ENCODE data around the gene TBX1. TPM values are rescaled to one million over a fixed set of nuclear protein-coding genes. Genes with fewer than 3 reads are reported as not detected.
A peak's percentile ranks its signal among the peaks of the same experiment; 100 is the strongest.

TBX1 gene
- polyA plus RNA-seq, 1 donor from 2014 or later, result not detected

DNA sequence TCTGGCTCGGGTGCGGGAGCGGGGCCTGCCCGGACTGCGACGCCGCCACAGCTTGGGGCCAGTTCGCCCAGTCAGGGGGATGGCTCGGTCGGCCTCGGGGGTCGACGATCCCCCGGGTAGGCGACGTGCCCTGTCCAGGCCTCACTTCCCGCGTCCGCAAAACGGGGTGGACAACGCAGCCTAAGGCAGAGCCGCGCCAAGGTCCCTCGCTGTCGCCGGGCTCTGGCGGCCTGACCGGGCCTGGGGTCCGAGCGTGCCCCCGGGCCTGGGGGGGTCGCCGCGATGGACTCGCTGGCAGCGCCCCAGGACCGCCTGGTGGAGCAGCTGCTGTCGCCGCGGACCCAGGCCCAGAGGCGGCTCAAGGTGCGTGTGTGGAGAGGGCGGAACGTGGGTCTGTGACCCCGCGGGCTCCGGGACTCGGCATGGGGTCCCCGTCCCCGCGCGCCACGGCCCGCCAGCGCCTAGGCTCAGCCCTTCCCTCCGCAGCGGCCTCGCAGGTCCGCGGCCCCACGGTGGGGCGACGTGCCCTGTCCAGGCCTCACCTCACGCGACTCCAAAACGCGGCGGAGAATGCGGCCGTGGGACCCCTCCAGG, 42.0 kb upstream of the TBX1 start:
- peaks cover 14% of the 10 kb centered on the region for H3K36me3 ChIP-seq (ENCODE audit: insufficient read depth, low read length)
- no peaks in the 10 kb centered on the region for H3K9me3 ChIP-seq (ENCODE audit: low read length)
- H3K27me3 ChIP-seq (ENCODE audit: insufficient read depth, low read depth, low read length), result peaks cover 59% of the 10 kb centered on the region
- TF ChIP-seq MXI1 (conservative IDR thresholded peaks at IDR 0.05; ENCODE audit: poor library complexity, severe bottlenecking), result no peak
- no peak for TF ChIP-seq TAF1 (IDR thresholded peaks at IDR 0.05; ENCODE audit: low read depth)
- TF ChIP-seq EZH2 (IDR thresholded peaks at IDR 0.05; ENCODE audit: borderline replicate concordance, insufficient read depth, low read length, poor library complexity, severe bottlenecking), result no peak
- no peak for TF ChIP-seq POLR2AphosphoS5 (IDR thresholded peaks at IDR 0.05)
- no peak for TF ChIP-seq RAD21 (conservative IDR thresholded peaks at IDR 0.05)
- TF ChIP-seq SMC3 (conservative IDR thresholded peaks at IDR 0.05; ENCODE audit: poor library complexity), result no peak
- no peak for TF ChIP-seq CTCF (IDR thresholded peaks at IDR 0.05; ENCODE audit: poor library complexity, severe bottlenecking)
- no peak overlapping the region for H3K27ac ChIP-seq (ENCODE audit: low read length)
- H3K4me3 ChIP-seq (ENCODE audit: low read length), result peak overlapping the region; percentile 99
- no peaks in the 10 kb centered on the region for H3K9me2 ChIP-seq (ENCODE audit: insufficient read depth, low read length)
- H3K9ac ChIP-seq (ENCODE audit: low read length), result peak overlapping the region; percentile 29
- H3K4me2 ChIP-seq (ENCODE audit: low read length), result no peak overlapping the region
- H4K20me1 ChIP-seq (ENCODE audit: insufficient read depth), result peaks cover 47% of the 10 kb centered on the region
- peaks cover 8% of the 10 kb centered on the region for H3K79me2 ChIP-seq (replicated peaks; ENCODE audit: insufficient read depth, low read length)
- H2AFZ ChIP-seq (ENCODE audit: low read depth, low read length), result no peak overlapping the region
- no peaks in the 10 kb centered on the region for H3F3A ChIP-seq (ENCODE audit: insufficient read depth, low read length, poor library complexity, severe bottlenecking)

DNA sequence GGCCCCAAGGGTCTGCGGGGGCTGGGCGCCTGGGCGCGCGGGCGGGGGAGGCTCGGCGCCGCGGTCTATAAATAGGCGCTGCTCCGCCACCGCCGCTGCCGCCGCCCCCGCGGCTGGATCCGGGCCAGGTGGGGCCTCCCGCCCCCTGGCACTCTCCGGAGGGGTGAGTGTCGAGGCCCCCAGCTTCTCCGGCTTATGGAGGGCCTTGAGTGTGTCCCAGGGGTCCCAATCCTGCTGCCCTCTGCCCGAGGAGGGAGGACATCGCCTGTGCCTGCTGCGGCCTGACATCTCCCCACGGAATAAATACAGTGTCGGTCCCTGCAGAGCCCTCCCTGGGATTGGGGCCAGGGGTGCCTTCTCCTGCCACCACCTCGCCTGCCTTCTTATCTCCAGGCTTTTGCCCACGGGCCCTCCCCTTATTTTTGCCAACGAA, 41.5 kb upstream of the TBX1 start:
- Histone ChIP-seq H3K4me3 (ENCODE audit: low read length) (peak overlapping the region; percentile 99), H3K27me3 (ENCODE audit: insufficient read depth, low read depth, low read length) (peaks cover 62% of the 10 kb centered on the region), H2AFZ (ENCODE audit: low read depth, low read length) (no peak overlapping the region), H3K4me2 (ENCODE audit: low read length) (no peak overlapping the region), H3K79me2 (replicated peaks; ENCODE audit: insufficient read depth, low read length) (peaks cover 8% of the 10 kb centered on the region), H3K36me3 (ENCODE audit: insufficient read depth, low read length) (peaks cover 14% of the 10 kb centered on the region), H4K20me1 (ENCODE audit: insufficient read depth) (peaks cover 50% of the 10 kb centered on the region), H3K9me3 (ENCODE audit: low read length) (no peaks in the 10 kb centered on the region), H3K9ac (ENCODE audit: low read length) (no peak overlapping the region), H3K27ac (ENCODE audit: low read length) (no peak overlapping the region), H3F3A (ENCODE audit: insufficient read depth, low read length, poor library complexity, severe bottlenecking) (no peaks in the 10 kb centered on the region), H3K9me2 (ENCODE audit: insufficient read depth, low read length) (no peaks in the 10 kb centered on the region)
- TF ChIP-seq POLR2AphosphoS5 (IDR thresholded peaks at IDR 0.05), result no peak
- TF ChIP-seq, protein P1, sequence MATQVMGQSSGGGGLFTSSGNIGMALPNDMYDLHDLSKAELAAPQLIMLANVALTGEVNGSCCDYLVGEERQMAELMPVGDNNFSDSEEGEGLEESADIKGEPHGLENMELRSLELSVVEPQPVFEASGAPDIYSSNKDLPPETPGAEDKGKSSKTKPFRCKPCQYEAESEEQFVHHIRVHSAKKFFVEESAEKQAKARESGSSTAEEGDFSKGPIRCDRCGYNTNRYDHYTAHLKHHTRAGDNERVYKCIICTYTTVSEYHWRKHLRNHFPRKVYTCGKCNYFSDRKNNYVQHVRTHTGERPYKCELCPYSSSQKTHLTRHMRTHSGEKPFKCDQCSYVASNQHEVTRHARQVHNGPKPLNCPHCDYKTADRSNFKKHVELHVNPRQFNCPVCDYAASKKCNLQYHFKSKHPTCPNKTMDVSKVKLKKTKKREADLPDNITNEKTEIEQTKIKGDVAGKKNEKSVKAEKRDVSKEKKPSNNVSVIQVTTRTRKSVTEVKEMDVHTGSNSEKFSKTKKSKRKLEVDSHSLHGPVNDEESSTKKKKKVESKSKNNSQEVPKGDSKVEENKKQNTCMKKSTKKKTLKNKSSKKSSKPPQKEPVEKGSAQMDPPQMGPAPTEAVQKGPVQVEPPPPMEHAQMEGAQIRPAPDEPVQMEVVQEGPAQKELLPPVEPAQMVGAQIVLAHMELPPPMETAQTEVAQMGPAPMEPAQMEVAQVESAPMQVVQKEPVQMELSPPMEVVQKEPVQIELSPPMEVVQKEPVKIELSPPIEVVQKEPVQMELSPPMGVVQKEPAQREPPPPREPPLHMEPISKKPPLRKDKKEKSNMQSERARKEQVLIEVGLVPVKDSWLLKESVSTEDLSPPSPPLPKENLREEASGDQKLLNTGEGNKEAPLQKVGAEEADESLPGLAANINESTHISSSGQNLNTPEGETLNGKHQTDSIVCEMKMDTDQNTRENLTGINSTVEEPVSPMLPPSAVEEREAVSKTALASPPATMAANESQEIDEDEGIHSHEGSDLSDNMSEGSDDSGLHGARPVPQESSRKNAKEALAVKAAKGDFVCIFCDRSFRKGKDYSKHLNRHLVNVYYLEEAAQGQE (IDR thresholded peaks at IDR 0.05; ENCODE audit: borderline replicate concordance), result no peak
- no peak for TF ChIP-seq CTCF (IDR thresholded peaks at IDR 0.05; ENCODE audit: poor library complexity, severe bottlenecking)
- TF ChIP-seq SMC3 (conservative IDR thresholded peaks at IDR 0.05; ENCODE audit: poor library complexity), result no peak
- no peak for TF ChIP-seq TAF1 (IDR thresholded peaks at IDR 0.05; ENCODE audit: low read depth)
- TF ChIP-seq RAD21 (conservative IDR thresholded peaks at IDR 0.05), result no peak
- no peak for TF ChIP-seq MXI1 (conservative IDR thresholded peaks at IDR 0.05; ENCODE audit: poor library complexity, severe bottlenecking)
- TF ChIP-seq EP300 (conservative IDR thresholded peaks at IDR 0.05; ENCODE audit: poor library complexity, severe bottlenecking), result no peak
- no peak for TF ChIP-seq EZH2 (IDR thresholded peaks at IDR 0.05; ENCODE audit: borderline replicate concordance, insufficient read depth, low read length, poor library complexity, severe bottlenecking)

All from neural cell (in vitro differentiated cells).